B cell (primary cell): ENCODE measurements around the gene HSDL2. TPM values are rescaled to one million over a fixed set of nuclear protein-coding genes. Genes with fewer than 3 reads are reported as not detected.

Source experiments
- ATAC-seq: fragments of 200-7000 bp; cut with Tn5 transposase; one replicate; pipeline ENCODE4 v1.10.0; 2021; ENCODE audit warnings: low read depth, mild to moderate bottlenecking, moderate number of reproducible peaks, moderate library complexity
- CTCF ChIA-PET: fragments of 350-600 bp; sonication (Branson Sonifier 250); formaldehyde crosslinking; loops from one replicate; lab custom pipeline; 2021; ENCODE audit warnings: antibody characterized with exemption, inconsistent platforms; lab: Charles Lee
- POLR2A ChIA-PET: fragments of 350-600 bp; sonication (Branson Sonifier 250); formaldehyde crosslinking; loops from one replicate; lab custom pipeline; 2021; ENCODE audit warnings: antibody characterized with exemption; lab: Charles Lee
- DNase-seq: peaks from one replicate; pipeline ENCODE4 v3.0.0; 2013
- H2AFZ ChIP-seq: 2 replicates; pipeline ENCODE4 v1.6.1; 2012; ENCODE audit warnings: mild to moderate bottlenecking, low read depth, low read length; ENCODE audit not compliant: insufficient read depth, poor library complexity, severe bottlenecking
- H3K27ac ChIP-seq, 2 donors: 1 replicate in 1 of 2; 2 replicates in 1 of 2; pipeline ENCODE4 v1.5.1; 2012 to 2013; ENCODE audit warnings: low read length in 2 of 2, mild to moderate bottlenecking in 2 of 2, moderate library complexity in 1 of 2
- H3K27me3 ChIP-seq, 4 experiments: fragments of 200-600 bp in 1 of 4; sonication (generic) in 1 of 4; replicated peaks in 1 of 4; 1 replicate in 2 of 4; 2 replicates in 2 of 4; pipeline versions ENCODE4 v1.6.1 to v1.7.0; 2013 to 2016; ENCODE audit warnings: low read length in 3 of 4, mild to moderate bottlenecking in 2 of 4, mixed read lengths in 1 of 4, moderate library complexity in 1 of 4; ENCODE audit not compliant: insufficient read depth in 4 of 4, control insufficient read depth in 3 of 4; ENCODE audit errors: control extremely low read depth in 1 of 4
- H3K36me3 ChIP-seq, 2 experiments: replicated peaks in 1 of 2; 1 replicate in 1 of 2; 2 replicates in 1 of 2; pipeline versions ENCODE4 v1.6.1 to v1.7.1; 2013; ENCODE audit warnings: low read length in 1 of 2; ENCODE audit not compliant: insufficient read depth in 2 of 2, control insufficient read depth in 1 of 2; ENCODE audit errors: control extremely low read depth in 1 of 2, extremely low read depth in 1 of 2
- H3K4me1 ChIP-seq, 2 donors: fragments of 200-600 bp in 1 of 2; sonication (generic) in 1 of 2; 1 replicate in 1 of 2; 2 replicates in 1 of 2; pipeline versions ENCODE4 v1.5.1 to v1.6.1; 2013 to 2017; ENCODE audit warnings: low read length in 2 of 2; ENCODE audit not compliant: control insufficient read depth in 2 of 2, insufficient read depth in 2 of 2
- H3K4me2 ChIP-seq: replicated peaks from 2 replicates; pipeline ENCODE3; 2012; ENCODE audit warnings: mild to moderate bottlenecking, low read depth, low read length; ENCODE audit not compliant: poor library complexity, severe bottlenecking
- H3K4me3 ChIP-seq, 5 experiments: fragments of 200-600 bp in 1 of 5; sonication (generic) in 1 of 5; 1 replicate in 3 of 5; 2 replicates in 2 of 5; pipeline versions ENCODE4 v1.5.1 to v1.7.0; 2011 to 2016; ENCODE audit warnings: low read length in 4 of 5, mild to moderate bottlenecking in 4 of 5, low read depth in 2 of 5, control low read depth in 1 of 5, moderate library complexity in 1 of 5; ENCODE audit not compliant: insufficient read depth in 1 of 5; ENCODE audit errors: control extremely low read depth in 1 of 5, extremely low read depth in 1 of 5
- H3K79me2 ChIP-seq: fragments of 200-600 bp; sonication (generic); one replicate; pipeline ENCODE4 v1.6.0; 2016; ENCODE audit warnings: low read length; ENCODE audit not compliant: control insufficient read depth, insufficient read depth
- H3K9ac ChIP-seq: fragments of 200-600 bp; sonication (generic); 2 replicates; pipeline ENCODE4 v1.6.1; 2017; ENCODE audit warnings: mild to moderate bottlenecking, low read length, moderate library complexity
- H3K9me3 ChIP-seq, 3 donors: one replicate each; pipeline versions ENCODE4 v1.6.1 to v1.7.1; 2013; ENCODE audit warnings: low read length in 2 of 3; ENCODE audit not compliant: control insufficient read depth in 2 of 3, insufficient read depth in 1 of 3; ENCODE audit errors: control extremely low read depth in 1 of 3
- H4K20me1 ChIP-seq: 2 replicates; pipeline ENCODE4 v1.6.0; 2012; ENCODE audit warnings: mild to moderate bottlenecking, low read length; ENCODE audit not compliant: insufficient read depth, control insufficient read depth, poor library complexity, severe bottlenecking
- H3K27ac Mint-ChIP-seq: one replicate; pipeline ENCODE4 v1.8.0; 2021; ENCODE audit warnings: mixed read lengths
- H3K27me3 Mint-ChIP-seq: one replicate; pipeline ENCODE4 v1.8.0; 2021; ENCODE audit warnings: mixed read lengths
- H3K4me1 Mint-ChIP-seq: one replicate; pipeline ENCODE4 v1.8.0; 2021; ENCODE audit warnings: mixed read lengths
- H3K4me3 Mint-ChIP-seq: one replicate; pipeline ENCODE4 v1.8.0; 2021; ENCODE audit warnings: mixed read lengths
- H3K9me3 Mint-ChIP-seq: one replicate; pipeline ENCODE4 v1.8.0; 2022; ENCODE audit warnings: mixed read lengths; ENCODE audit not compliant: insufficient read depth
- EZH2 ChIP-seq: IDR thresholded peaks from 2 replicates; pipeline ENCODE4 v1.6.1; 2012; ENCODE audit warnings: borderline replicate concordance, low read depth, mild to moderate bottlenecking, moderate library complexity, low read length; ENCODE audit not compliant: insufficient read depth, poor library complexity, severe bottlenecking
- WGBS: methylation state at CpG from one replicate; pipeline ENCODE4 v1.1.5; 2013; ENCODE audit warnings: missing lambda C conversion rate; ENCODE audit not compliant: insufficient coverage; 5-methylcytosine and 5-hydroxymethylcytosine counted together
- intact Hi-C: fragments of 100-400 bp; cut with micrococcal nuclease; formaldehyde crosslinking; loops from one replicate; pipeline ENCODE4 v1.10.0; 2022
- polyA plus RNA-seq: library from polyadenylated mRNA; depleted of rRNA; stranded (reverse); fragments of >200 nt; gene quantifications from 2 replicates; pipeline ENCODE4 v1.2.3, GENCODE V29; 2012
- total RNA-seq, 2 donors: library from RNA; stranded (reverse); fragments of 120-200 nt in 1 of 2; gene quantifications; 1 replicate in 1 of 2; 2 replicates in 1 of 2; pipeline versions ENCODE4 v1.2.3 to v1.2.4, GENCODE V29; 2013 to 2022
- TF ChIP-seq, protein P1 (sequence below): fragments of 200-600 bp; IDR thresholded peaks from one replicate; pipeline ENCODE4 v1.8.0; 2022; ENCODE audit warnings: antibody characterized with exemption, mild to moderate bottlenecking

HSDL2 gene
- total and polyA plus RNA-seq, 2 donors (not counting 1 experiment from before 2014, with no cell fraction given) = 5.8 to 11.7 TPM

DNA sequence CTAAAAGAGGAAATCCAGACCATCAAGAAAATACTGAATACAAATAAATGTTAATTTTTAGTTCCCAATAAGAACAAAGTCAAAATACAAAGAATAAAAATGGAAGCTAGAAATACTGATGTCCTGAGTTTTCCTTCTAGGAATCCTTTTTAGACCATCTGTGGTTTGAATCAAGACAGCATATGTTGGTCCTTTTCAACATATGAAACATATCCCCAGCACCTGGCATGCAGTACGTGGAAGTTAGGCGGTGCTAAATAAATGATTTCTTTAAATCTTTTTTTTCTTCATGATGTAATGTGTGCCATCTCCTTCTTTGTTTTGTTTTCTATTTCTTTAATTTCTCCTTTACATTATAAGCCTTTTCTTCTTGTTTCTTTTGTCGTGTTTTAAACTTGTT, 140.7 kb downstream of the HSDL2 start:
- Histone ChIP-seq H3K27ac (no peak overlapping the region), H3K4me2 (no peak overlapping the region), H3K36me3 (no peaks in the 10 kb centered on the region), H3K4me3 (no peak overlapping the region), H4K20me1 (no peaks in the 10 kb centered on the region), H2AFZ (no peak overlapping the region), H3K27me3 (no peaks in the 10 kb centered on the region), H3K79me2 (peaks cover 6% of the 10 kb centered on the region), H3K4me1 (no peaks in the 10 kb centered on the region), H3K9me3 (no peaks in the 10 kb centered on the region), H3K9ac (no peak overlapping the region)
- H3K27me3 Mint-ChIP-seq = no peaks in the 10 kb centered on the region
- no CpG with 5 or more reads among the region's 3 CpGs for WGBS
- no peak overlapping the region for H3K4me3 Mint-ChIP-seq
- POLR2A ChIA-PET = no interaction called here
- TF ChIP-seq, protein P1, sequence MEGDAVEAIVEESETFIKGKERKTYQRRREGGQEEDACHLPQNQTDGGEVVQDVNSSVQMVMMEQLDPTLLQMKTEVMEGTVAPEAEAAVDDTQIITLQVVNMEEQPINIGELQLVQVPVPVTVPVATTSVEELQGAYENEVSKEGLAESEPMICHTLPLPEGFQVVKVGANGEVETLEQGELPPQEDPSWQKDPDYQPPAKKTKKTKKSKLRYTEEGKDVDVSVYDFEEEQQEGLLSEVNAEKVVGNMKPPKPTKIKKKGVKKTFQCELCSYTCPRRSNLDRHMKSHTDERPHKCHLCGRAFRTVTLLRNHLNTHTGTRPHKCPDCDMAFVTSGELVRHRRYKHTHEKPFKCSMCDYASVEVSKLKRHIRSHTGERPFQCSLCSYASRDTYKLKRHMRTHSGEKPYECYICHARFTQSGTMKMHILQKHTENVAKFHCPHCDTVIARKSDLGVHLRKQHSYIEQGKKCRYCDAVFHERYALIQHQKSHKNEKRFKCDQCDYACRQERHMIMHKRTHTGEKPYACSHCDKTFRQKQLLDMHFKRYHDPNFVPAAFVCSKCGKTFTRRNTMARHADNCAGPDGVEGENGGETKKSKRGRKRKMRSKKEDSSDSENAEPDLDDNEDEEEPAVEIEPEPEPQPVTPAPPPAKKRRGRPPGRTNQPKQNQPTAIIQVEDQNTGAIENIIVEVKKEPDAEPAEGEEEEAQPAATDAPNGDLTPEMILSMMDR = no peak
- TF ChIP-seq EZH2 = no peak
- no peak overlapping the region for H3K27ac Mint-ChIP-seq
- CTCF ChIA-PET = no interaction called here
- no peaks in the 10 kb centered on the region for H3K9me3 Mint-ChIP-seq
- peaks cover 4% of the 10 kb centered on the region for H3K4me1 Mint-ChIP-seq
- intact Hi-C loops = no loop called here
- DNase-seq = no peak
- ATAC-seq = no peak

Other genes with a start within 250 kb of the HSDL2 start
- 5.7 and 7.5 TPM in 2 replicates for gene SUSD1, start 204.8 kb upstream of the HSDL2 start, total RNA-seq
- gene SUSD1, start 204.8 kb upstream of the HSDL2 start, polyA plus RNA-seq = 7.5 and 8.9 TPM in 2 replicates
- gene PTBP3, start 46.5 kb upstream of the HSDL2 start, total RNA-seq = 122 and 133 TPM in 2 replicates
- 22.8 and 27.2 TPM in 2 replicates for gene PTBP3, start 46.5 kb upstream of the HSDL2 start, polyA plus RNA-seq
- 15.3 and 17.2 TPM in 2 replicates for gene KIAA1958, start 106.7 kb downstream of the HSDL2 start, total RNA-seq
- gene KIAA1958, start 106.7 kb downstream of the HSDL2 start, polyA plus RNA-seq = 2.4 and 2.6 TPM in 2 replicates